B cell (primary cell): ENCODE measurements around the gene MMP21. TPM values are rescaled to one million over a fixed set of nuclear protein-coding genes. Genes with fewer than 3 reads are reported as not detected.

Experiments used
- ATAC-seq: fragments of 200-7000 bp; cut with Tn5 transposase; one replicate; pipeline ENCODE4 v1.10.0; 2021; ENCODE audit warnings: low read depth, mild to moderate bottlenecking, moderate number of reproducible peaks, moderate library complexity
- CTCF ChIA-PET: fragments of 350-600 bp; sonication (Branson Sonifier 250); formaldehyde crosslinking; loops from one replicate; lab custom pipeline; 2021; ENCODE audit warnings: antibody characterized with exemption, inconsistent platforms; lab: Charles Lee
- POLR2A ChIA-PET: fragments of 350-600 bp; sonication (Branson Sonifier 250); formaldehyde crosslinking; loops from one replicate; lab custom pipeline; 2021; ENCODE audit warnings: antibody characterized with exemption; lab: Charles Lee
- DNase-seq: peaks from one replicate; pipeline ENCODE4 v3.0.0; 2013
- H2AFZ ChIP-seq: 2 replicates; pipeline ENCODE4 v1.6.1; 2012; ENCODE audit warnings: mild to moderate bottlenecking, low read depth, low read length; ENCODE audit not compliant: insufficient read depth, poor library complexity, severe bottlenecking
- H3K27ac ChIP-seq, 2 donors: 1 replicate in 1 of 2; 2 replicates in 1 of 2; pipeline ENCODE4 v1.5.1; 2012 to 2013; ENCODE audit warnings: low read length in 2 of 2, mild to moderate bottlenecking in 2 of 2, moderate library complexity in 1 of 2
- H3K27me3 ChIP-seq, 4 experiments: fragments of 200-600 bp in 1 of 4; sonication (generic) in 1 of 4; replicated peaks in 1 of 4; 1 replicate in 2 of 4; 2 replicates in 2 of 4; pipeline versions ENCODE4 v1.6.1 to v1.7.0; 2013 to 2016; ENCODE audit warnings: low read length in 3 of 4, mild to moderate bottlenecking in 2 of 4, mixed read lengths in 1 of 4, moderate library complexity in 1 of 4; ENCODE audit not compliant: insufficient read depth in 4 of 4, control insufficient read depth in 3 of 4; ENCODE audit errors: control extremely low read depth in 1 of 4
- H3K36me3 ChIP-seq, 2 experiments: replicated peaks in 1 of 2; 1 replicate in 1 of 2; 2 replicates in 1 of 2; pipeline versions ENCODE4 v1.6.1 to v1.7.1; 2013; ENCODE audit warnings: low read length in 1 of 2; ENCODE audit not compliant: insufficient read depth in 2 of 2, control insufficient read depth in 1 of 2; ENCODE audit errors: control extremely low read depth in 1 of 2, extremely low read depth in 1 of 2
- H3K4me1 ChIP-seq, 2 donors: fragments of 200-600 bp in 1 of 2; sonication (generic) in 1 of 2; 1 replicate in 1 of 2; 2 replicates in 1 of 2; pipeline versions ENCODE4 v1.5.1 to v1.6.1; 2013 to 2017; ENCODE audit warnings: low read length in 2 of 2; ENCODE audit not compliant: control insufficient read depth in 2 of 2, insufficient read depth in 2 of 2
- H3K4me2 ChIP-seq: replicated peaks from 2 replicates; pipeline ENCODE3; 2012; ENCODE audit warnings: mild to moderate bottlenecking, low read depth, low read length; ENCODE audit not compliant: poor library complexity, severe bottlenecking
- H3K4me3 ChIP-seq, 5 experiments: fragments of 200-600 bp in 1 of 5; sonication (generic) in 1 of 5; 1 replicate in 3 of 5; 2 replicates in 2 of 5; pipeline versions ENCODE4 v1.5.1 to v1.7.0; 2011 to 2016; ENCODE audit warnings: low read length in 4 of 5, mild to moderate bottlenecking in 4 of 5, low read depth in 2 of 5, control low read depth in 1 of 5, moderate library complexity in 1 of 5; ENCODE audit not compliant: insufficient read depth in 1 of 5; ENCODE audit errors: control extremely low read depth in 1 of 5, extremely low read depth in 1 of 5
- H3K79me2 ChIP-seq: fragments of 200-600 bp; sonication (generic); one replicate; pipeline ENCODE4 v1.6.0; 2016; ENCODE audit warnings: low read length; ENCODE audit not compliant: control insufficient read depth, insufficient read depth
- H3K9ac ChIP-seq: fragments of 200-600 bp; sonication (generic); 2 replicates; pipeline ENCODE4 v1.6.1; 2017; ENCODE audit warnings: mild to moderate bottlenecking, low read length, moderate library complexity
- H3K9me3 ChIP-seq, 3 donors: one replicate each; pipeline versions ENCODE4 v1.6.1 to v1.7.1; 2013; ENCODE audit warnings: low read length in 2 of 3; ENCODE audit not compliant: control insufficient read depth in 2 of 3, insufficient read depth in 1 of 3; ENCODE audit errors: control extremely low read depth in 1 of 3
- H4K20me1 ChIP-seq: 2 replicates; pipeline ENCODE4 v1.6.0; 2012; ENCODE audit warnings: mild to moderate bottlenecking, low read length; ENCODE audit not compliant: insufficient read depth, control insufficient read depth, poor library complexity, severe bottlenecking
- H3K27ac Mint-ChIP-seq: one replicate; pipeline ENCODE4 v1.8.0; 2021; ENCODE audit warnings: mixed read lengths
- H3K27me3 Mint-ChIP-seq: one replicate; pipeline ENCODE4 v1.8.0; 2021; ENCODE audit warnings: mixed read lengths
- H3K4me1 Mint-ChIP-seq: one replicate; pipeline ENCODE4 v1.8.0; 2021; ENCODE audit warnings: mixed read lengths
- H3K4me3 Mint-ChIP-seq: one replicate; pipeline ENCODE4 v1.8.0; 2021; ENCODE audit warnings: mixed read lengths
- H3K9me3 Mint-ChIP-seq: one replicate; pipeline ENCODE4 v1.8.0; 2022; ENCODE audit warnings: mixed read lengths; ENCODE audit not compliant: insufficient read depth
- EZH2 ChIP-seq: IDR thresholded peaks from 2 replicates; pipeline ENCODE4 v1.6.1; 2012; ENCODE audit warnings: borderline replicate concordance, low read depth, mild to moderate bottlenecking, moderate library complexity, low read length; ENCODE audit not compliant: insufficient read depth, poor library complexity, severe bottlenecking
- WGBS: methylation state at CpG from one replicate; pipeline ENCODE4 v1.1.5; 2013; ENCODE audit warnings: missing lambda C conversion rate; ENCODE audit not compliant: insufficient coverage; 5-methylcytosine and 5-hydroxymethylcytosine counted together
- intact Hi-C: fragments of 100-400 bp; cut with micrococcal nuclease; formaldehyde crosslinking; loops from one replicate; pipeline ENCODE4 v1.10.0; 2022
- polyA minus RNA-seq: library from RNA; depleted of rRNA, polyadenylated mRNA; stranded (reverse); fragments of >200 nt; gene quantifications from 2 replicates; pipeline ENCODE4 v1.2.3, GENCODE V29; 2012
- polyA plus RNA-seq: library from polyadenylated mRNA; depleted of rRNA; stranded (reverse); fragments of >200 nt; gene quantifications from 2 replicates; pipeline ENCODE4 v1.2.3, GENCODE V29; 2012
- total RNA-seq, 2 donors: library from RNA; stranded (reverse); fragments of 120-200 nt in 1 of 2; gene quantifications; 1 replicate in 1 of 2; 2 replicates in 1 of 2; pipeline versions ENCODE4 v1.2.3 to v1.2.4, GENCODE V29; 2013 to 2022
- TF ChIP-seq, protein P1 (sequence below): fragments of 200-600 bp; IDR thresholded peaks from one replicate; pipeline ENCODE4 v1.8.0; 2022; ENCODE audit warnings: antibody characterized with exemption, mild to moderate bottlenecking

Gene MMP21, protein sequence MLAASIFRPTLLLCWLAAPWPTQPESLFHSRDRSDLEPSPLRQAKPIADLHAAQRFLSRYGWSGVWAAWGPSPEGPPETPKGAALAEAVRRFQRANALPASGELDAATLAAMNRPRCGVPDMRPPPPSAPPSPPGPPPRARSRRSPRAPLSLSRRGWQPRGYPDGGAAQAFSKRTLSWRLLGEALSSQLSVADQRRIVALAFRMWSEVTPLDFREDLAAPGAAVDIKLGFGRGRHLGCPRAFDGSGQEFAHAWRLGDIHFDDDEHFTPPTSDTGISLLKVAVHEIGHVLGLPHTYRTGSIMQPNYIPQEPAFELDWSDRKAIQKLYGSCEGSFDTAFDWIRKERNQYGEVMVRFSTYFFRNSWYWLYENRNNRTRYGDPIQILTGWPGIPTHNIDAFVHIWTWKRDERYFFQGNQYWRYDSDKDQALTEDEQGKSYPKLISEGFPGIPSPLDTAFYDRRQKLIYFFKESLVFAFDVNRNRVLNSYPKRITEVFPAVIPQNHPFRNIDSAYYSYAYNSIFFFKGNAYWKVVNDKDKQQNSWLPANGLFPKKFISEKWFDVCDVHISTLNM
- total RNA-seq = 0.15 TPM in 2 replicates
- total RNA-seq (2013) = 0.09 TPM
- polyA plus RNA-seq = 0.18 and 0.39 TPM in 2 replicates
- polyA minus RNA-seq = not detected in 2 replicates

DNA sequence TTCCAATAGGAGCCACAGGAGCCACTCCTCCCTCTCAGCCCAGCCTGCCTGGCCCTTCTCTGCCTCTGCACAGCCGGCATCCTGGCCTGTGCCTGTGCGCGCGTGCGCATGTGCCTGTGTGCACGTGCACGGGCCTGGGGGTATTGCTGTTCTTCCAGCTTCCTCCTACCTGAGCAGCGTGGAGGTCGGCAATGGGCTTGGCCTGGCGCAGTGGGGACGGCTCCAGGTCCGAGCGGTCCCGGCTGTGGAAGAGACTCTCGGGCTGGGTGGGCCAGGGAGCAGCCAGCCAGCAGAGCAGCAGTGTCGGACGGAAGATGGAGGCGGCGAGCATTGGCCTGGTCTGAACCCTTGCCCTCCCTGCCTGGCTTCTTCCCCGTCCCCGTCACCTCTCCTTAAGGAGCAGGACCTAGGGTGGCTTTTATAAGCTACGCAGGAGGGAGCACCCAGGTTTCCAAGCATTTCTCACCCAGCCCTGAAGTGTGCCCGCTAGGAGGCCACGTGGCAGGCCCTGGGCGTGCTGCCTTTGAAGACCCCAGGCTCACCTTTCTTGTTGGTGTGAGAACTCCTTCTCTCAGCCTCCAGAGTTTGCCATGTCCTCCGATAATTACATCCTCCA lies at the start of gene MMP21:
MMP21 (minus strand) TSS at position 331 of the 616 bp plus-strand sequence; CDS start at position 331, 0 bp downstream.
- Histone ChIP-seq H3K36me3 (no peaks in the 10 kb centered on the region), H3K9me3 (no peaks in the 10 kb centered on the region), H3K9ac (no peak within 1 kb of the TSS), H3K4me1 (no peaks in the 10 kb centered on the region), H3K79me2 (no peaks in the 10 kb centered on the region), H3K27ac (no peak within 1 kb of the TSS), H3K4me3 (no peak within 1 kb of the TSS), H2AFZ (no peak within 1 kb of the TSS), H4K20me1 (no peaks in the 10 kb centered on the region), H3K27me3 (no peaks in the 10 kb centered on the region), H3K4me2 (no peak within 1 kb of the TSS)
- H3K27ac Mint-ChIP-seq = no peak within 1 kb of the TSS
- intact Hi-C loops = no loop called here
- no peak for DNase-seq
- POLR2A ChIA-PET = no interaction called here
- no peaks in the 10 kb centered on the region for H3K9me3 Mint-ChIP-seq
- no peak for ATAC-seq
- no peak for TF ChIP-seq EZH2
- TF ChIP-seq, protein P1, sequence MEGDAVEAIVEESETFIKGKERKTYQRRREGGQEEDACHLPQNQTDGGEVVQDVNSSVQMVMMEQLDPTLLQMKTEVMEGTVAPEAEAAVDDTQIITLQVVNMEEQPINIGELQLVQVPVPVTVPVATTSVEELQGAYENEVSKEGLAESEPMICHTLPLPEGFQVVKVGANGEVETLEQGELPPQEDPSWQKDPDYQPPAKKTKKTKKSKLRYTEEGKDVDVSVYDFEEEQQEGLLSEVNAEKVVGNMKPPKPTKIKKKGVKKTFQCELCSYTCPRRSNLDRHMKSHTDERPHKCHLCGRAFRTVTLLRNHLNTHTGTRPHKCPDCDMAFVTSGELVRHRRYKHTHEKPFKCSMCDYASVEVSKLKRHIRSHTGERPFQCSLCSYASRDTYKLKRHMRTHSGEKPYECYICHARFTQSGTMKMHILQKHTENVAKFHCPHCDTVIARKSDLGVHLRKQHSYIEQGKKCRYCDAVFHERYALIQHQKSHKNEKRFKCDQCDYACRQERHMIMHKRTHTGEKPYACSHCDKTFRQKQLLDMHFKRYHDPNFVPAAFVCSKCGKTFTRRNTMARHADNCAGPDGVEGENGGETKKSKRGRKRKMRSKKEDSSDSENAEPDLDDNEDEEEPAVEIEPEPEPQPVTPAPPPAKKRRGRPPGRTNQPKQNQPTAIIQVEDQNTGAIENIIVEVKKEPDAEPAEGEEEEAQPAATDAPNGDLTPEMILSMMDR = no peak
- CTCF ChIA-PET = no interaction called here
- 94% methylated on average over 24 of the region's 26 CpGs for WGBS
- H3K27me3 Mint-ChIP-seq = peaks cover 4% of the 10 kb centered on the region
- H3K4me3 Mint-ChIP-seq = no peak within 1 kb of the TSS
- no peaks in the 10 kb centered on the region for H3K4me1 Mint-ChIP-seq
